GM12892 (cell line): Measurements from ENCODE around the gene PFKP.

Source experiments
- POLR2A ChIP-seq: IDR thresholded peaks from 2 replicates; pipeline ENCODE4 v1.6.1; 2011; ENCODE audit warnings: low read depth, low read length, control low read depth
- POLR2AphosphoS5 ChIP-seq: IDR thresholded peaks from 2 replicates; pipeline ENCODE4 v1.6.1; 2011; ENCODE audit warnings: low read depth, low read length, control low read depth

DNA sequence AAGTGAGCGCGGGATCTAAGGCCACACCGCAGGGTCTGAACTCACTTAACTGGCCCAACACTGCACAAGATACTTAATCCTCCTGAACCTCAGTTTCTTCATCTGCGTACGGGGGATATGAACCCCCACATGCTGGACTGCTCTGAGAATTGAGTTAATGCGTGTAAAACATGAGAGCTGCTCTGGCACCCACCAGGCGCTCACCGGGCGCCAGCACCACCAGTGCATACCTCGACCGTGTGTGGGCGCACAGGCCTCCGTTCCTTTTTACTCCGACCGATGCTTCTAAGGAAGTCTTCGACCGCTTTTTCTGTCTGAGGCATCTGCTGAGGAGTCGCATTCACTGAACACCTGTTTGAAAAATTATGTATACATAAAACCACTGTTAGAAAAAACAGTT, 78.0 kb downstream of the PFKP start:
- TF ChIP-seq POLR2AphosphoS5, result no peak
- no peak for TF ChIP-seq POLR2A
